HL-60 (cell line): Measurements from ENCODE around the gene PRM1.
A peak's percentile ranks its signal among the peaks of the same experiment; 100 is the strongest.

Experiments
- DNase-seq, 2 experiments: peaks; one replicate each; pipeline ENCODE4 v3.0.0-alpha.2; 2010 to 2020; ENCODE audit warnings: low read depth in 1 of 2, low spot score in 1 of 2
- H3K27ac ChIP-seq: fragments of 250-450 bp; sonication (Bioruptor Pico); replicated peaks from 2 replicates; pipeline ENCODE4 v1.5.1; 2020; ENCODE audit warnings: mild to moderate bottlenecking, moderate library complexity
- H3K27me3 ChIP-seq: fragments of 250-450 bp; sonication (Bioruptor Pico); 2 replicates; pipeline ENCODE4 v1.5.1; 2021; ENCODE audit warnings: mild to moderate bottlenecking, moderate library complexity; ENCODE audit not compliant: insufficient read depth, poor library complexity, severe bottlenecking
- H3K4me3 ChIP-seq: replicated peaks from 2 replicates; pipeline ENCODE4 v1.5.1; 2011; ENCODE audit warnings: mild to moderate bottlenecking, control low read depth, low read length; ENCODE audit not compliant: insufficient read depth
- GABPA ChIP-seq: IDR thresholded peaks from 2 replicates; pipeline ENCODE4 v1.6.1; 2012; ENCODE audit warnings: low read depth
- POLR2AphosphoS5 ChIP-seq: IDR thresholded peaks from 2 replicates; pipeline ENCODE4 v1.6.1; 2012; ENCODE audit warnings: low read depth
- SPI1 ChIP-seq: IDR thresholded peaks from 2 replicates; pipeline ENCODE4 v1.6.1; 2012; ENCODE audit warnings: low read depth, mild to moderate bottlenecking, borderline replicate concordance
- TF ChIP-seq, protein P1 (sequence below): IDR thresholded peaks from 2 replicates; pipeline ENCODE4 v1.6.1; 2012; ENCODE audit warnings: low read depth; ENCODE audit not compliant: insufficient replicate concordance
- TF ChIP-seq, protein P2 (sequence below): IDR thresholded peaks from one replicate; pipeline ENCODE4 v1.5.1; 2011; ENCODE audit warnings: low read length, control low read depth, inconsistent platforms; ENCODE audit not compliant: insufficient read depth

The PRM1 gene

DNA sequence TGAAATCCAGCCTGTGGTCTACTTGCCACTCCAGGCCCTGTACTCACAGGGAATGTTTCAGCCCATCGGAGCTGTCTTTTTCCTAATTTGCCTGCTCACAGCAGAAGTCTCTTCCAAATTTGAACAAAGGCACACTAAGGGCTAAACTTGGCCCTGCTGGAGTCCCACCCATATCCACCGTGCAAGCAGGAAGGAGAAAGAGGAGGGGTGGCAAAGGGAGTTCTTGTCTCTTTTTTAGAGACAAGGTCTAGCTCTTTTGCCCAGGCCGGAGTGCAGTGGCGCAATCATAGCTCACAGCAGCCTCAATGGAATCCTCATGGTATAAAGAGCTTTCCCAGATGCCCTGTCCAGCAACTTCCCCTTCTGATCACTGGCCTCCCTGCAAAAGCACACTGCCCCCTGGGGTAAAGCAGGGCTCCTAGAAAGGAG, 2.7 kb upstream of the PRM1 start:
- peak in 1 of 2 experiments; percentile 15 for DNase-seq
- H3K27me3 ChIP-seq, result no peaks in the 10 kb centered on the region
- H3K4me3 ChIP-seq, result no peak overlapping the region
- TF ChIP-seq SPI1, result no peak
- TF ChIP-seq, protein P1, sequence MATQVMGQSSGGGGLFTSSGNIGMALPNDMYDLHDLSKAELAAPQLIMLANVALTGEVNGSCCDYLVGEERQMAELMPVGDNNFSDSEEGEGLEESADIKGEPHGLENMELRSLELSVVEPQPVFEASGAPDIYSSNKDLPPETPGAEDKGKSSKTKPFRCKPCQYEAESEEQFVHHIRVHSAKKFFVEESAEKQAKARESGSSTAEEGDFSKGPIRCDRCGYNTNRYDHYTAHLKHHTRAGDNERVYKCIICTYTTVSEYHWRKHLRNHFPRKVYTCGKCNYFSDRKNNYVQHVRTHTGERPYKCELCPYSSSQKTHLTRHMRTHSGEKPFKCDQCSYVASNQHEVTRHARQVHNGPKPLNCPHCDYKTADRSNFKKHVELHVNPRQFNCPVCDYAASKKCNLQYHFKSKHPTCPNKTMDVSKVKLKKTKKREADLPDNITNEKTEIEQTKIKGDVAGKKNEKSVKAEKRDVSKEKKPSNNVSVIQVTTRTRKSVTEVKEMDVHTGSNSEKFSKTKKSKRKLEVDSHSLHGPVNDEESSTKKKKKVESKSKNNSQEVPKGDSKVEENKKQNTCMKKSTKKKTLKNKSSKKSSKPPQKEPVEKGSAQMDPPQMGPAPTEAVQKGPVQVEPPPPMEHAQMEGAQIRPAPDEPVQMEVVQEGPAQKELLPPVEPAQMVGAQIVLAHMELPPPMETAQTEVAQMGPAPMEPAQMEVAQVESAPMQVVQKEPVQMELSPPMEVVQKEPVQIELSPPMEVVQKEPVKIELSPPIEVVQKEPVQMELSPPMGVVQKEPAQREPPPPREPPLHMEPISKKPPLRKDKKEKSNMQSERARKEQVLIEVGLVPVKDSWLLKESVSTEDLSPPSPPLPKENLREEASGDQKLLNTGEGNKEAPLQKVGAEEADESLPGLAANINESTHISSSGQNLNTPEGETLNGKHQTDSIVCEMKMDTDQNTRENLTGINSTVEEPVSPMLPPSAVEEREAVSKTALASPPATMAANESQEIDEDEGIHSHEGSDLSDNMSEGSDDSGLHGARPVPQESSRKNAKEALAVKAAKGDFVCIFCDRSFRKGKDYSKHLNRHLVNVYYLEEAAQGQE, result peak; percentile 74
- H3K27ac ChIP-seq, result no peak overlapping the region

DNA sequence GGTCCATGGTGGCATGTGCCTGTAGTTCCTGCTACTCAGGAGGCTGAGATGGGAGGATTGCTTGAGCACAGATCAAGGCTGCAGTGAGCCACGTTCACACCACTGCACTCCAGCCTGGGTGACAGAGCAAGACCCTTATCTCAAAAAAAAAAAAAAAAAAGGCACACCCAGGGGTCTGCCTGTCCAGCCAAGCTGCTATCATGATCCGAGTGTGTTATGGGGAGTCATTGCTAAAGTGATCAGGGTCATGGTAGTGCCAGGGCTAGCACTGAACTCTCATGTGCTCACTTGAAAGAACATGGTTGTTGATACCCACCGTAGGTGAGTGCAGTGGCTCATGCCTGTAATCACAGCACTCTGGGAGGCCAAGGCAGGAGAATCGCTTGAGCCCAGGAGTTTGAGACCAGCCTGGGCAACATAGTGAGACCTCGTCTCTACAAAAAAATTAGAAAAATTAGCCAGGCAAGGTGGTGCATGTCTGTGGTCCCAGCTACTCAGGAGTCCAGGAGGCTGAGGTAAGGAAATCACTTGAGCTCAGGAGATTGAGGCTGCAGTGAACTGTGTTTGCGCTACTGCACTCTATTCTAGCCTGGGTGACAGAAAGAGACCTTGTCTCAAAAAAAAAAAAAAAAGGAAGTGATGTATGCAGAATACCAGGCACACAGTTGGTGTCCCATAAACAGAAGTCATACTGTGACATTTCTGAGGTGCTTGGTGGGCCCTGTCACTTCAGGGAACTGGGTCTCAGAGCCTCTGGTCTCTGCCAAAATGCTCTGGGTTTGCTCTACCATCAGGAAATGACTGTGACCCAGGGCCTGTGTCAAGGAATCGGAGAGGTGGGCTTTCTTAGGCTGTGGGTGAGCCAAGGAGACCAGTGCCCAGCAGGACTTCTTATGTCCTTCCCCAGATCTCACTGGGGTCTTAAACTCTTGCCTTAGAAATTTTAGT, 2.2 kb downstream of the PRM1 start:
- H3K27ac ChIP-seq, result peak overlapping the region; percentile 43
- DNase-seq, result no peak
- H3K27me3 ChIP-seq, result no peaks in the 10 kb centered on the region
- H3K4me3 ChIP-seq, result no peak overlapping the region
- TF ChIP-seq, protein P2, sequence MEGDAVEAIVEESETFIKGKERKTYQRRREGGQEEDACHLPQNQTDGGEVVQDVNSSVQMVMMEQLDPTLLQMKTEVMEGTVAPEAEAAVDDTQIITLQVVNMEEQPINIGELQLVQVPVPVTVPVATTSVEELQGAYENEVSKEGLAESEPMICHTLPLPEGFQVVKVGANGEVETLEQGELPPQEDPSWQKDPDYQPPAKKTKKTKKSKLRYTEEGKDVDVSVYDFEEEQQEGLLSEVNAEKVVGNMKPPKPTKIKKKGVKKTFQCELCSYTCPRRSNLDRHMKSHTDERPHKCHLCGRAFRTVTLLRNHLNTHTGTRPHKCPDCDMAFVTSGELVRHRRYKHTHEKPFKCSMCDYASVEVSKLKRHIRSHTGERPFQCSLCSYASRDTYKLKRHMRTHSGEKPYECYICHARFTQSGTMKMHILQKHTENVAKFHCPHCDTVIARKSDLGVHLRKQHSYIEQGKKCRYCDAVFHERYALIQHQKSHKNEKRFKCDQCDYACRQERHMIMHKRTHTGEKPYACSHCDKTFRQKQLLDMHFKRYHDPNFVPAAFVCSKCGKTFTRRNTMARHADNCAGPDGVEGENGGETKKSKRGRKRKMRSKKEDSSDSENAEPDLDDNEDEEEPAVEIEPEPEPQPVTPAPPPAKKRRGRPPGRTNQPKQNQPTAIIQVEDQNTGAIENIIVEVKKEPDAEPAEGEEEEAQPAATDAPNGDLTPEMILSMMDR, result no peak
- peak; percentile 93 for TF ChIP-seq SPI1
- TF ChIP-seq, protein P1, result no peak

- no peak for DNase-seq
- H3K4me3 ChIP-seq, result no peak overlapping the region
- H3K27me3 ChIP-seq, result no peaks in the 10 kb centered on the region
- TF ChIP-seq GABPA (no peak), POLR2AphosphoS5 (no peak), SPI1 (no peak)
- TF ChIP-seq, protein P2, result no peak
- TF ChIP-seq, protein P1, result no peak
- H3K27ac ChIP-seq, result no peak overlapping the region
Observed at GRCh38 chr16:11277607-11278337, 3.4 kb downstream of the PRM1 start.
